Ascending aorta (tissue), 2 donors: ENCODE results near the gene TIMP3. TPM values are rescaled to one million over a fixed set of nuclear protein-coding genes. Genes with fewer than 3 reads are reported as not detected.

Source experiments
- DNase-seq, 2 donors: peaks; one replicate each; pipeline ENCODE4 v3.0.0-alpha.2; 2019; ENCODE audit warnings: low spot score in 2 of 2
- H3K27ac ChIP-seq, 2 donors: fragments of 200-600 bp; sonication (generic); one replicate each; pipeline ENCODE4 v1.5.1; 2016 to 2017; ENCODE audit warnings: mild to moderate bottlenecking in 1 of 2
- H3K27me3 ChIP-seq: fragments of 200-600 bp; sonication (generic); one replicate; pipeline ENCODE4 v1.5.1; 2017
- H3K36me3 ChIP-seq, 2 donors: fragments of 200-600 bp; sonication (generic); one replicate each; pipeline ENCODE4 v1.5.1; 2016
- H3K4me1 ChIP-seq, 2 donors: fragments of 200-600 bp; sonication (generic); one replicate each; pipeline ENCODE4 v1.5.1; 2016 to 2017; ENCODE audit warnings: mild to moderate bottlenecking in 1 of 2
- H3K4me3 ChIP-seq, 2 donors: fragments of 200-600 bp; sonication (generic); one replicate each; pipeline ENCODE4 v1.5.1; 2016 to 2017; ENCODE audit warnings: mild to moderate bottlenecking in 1 of 2
- H3K9me3 ChIP-seq, 2 donors: fragments of 200-600 bp; sonication (generic); one replicate each; pipeline ENCODE4 v1.5.1; 2016
- CTCF ChIP-seq, 3 experiments: fragments of 200-600 bp in 2 of 3; fragments of 450-650 bp in 1 of 3; sonication (generic) in 2 of 3; IDR thresholded peaks; one replicate each; pipeline ENCODE4 v1.5.1; 2016 to 2019; ENCODE audit warnings: antibody characterized with exemption in 3 of 3, mild to moderate bottlenecking in 1 of 3, moderate library complexity in 1 of 3
- intact Hi-C: fragments of 100-400 bp; cut with DNase I; formaldehyde crosslinking; loops from one replicate; pipeline ENCODE4 v1.15.1; 2023
- total RNA-seq: library from RNA; depleted of rRNA; stranded (reverse); fragments of >200 nt; gene quantifications from one replicate; pipeline ENCODE4 v1.1.0, GENCODE V29; 2016

The TIMP3 gene
- total RNA-seq, 1 donor from 2014 or later, result 394 TPM

GRCh38 chr22:32814285-32814860, 12.9 kb downstream of the TIMP3 start:
- Histone ChIP-seq H3K4me3 (no peak overlapping the region), H3K4me1 (peaks cover under 1 to 2% of the 10 kb centered on the region in 2 donors)

GRCh38 chr22:32815059-32815458, 13.6 kb downstream of the TIMP3 start:
- Histone ChIP-seq H3K27me3 (no peaks in the 10 kb centered on the region), H3K4me1 (peaks cover 0 to 2% of the 10 kb centered on the region in 2 donors), H3K4me3 (no peak overlapping the region), H3K9me3 (no peaks in the 10 kb centered on the region), H3K27ac (no peak overlapping the region), H3K36me3 (no peaks in the 10 kb centered on the region)
- intact Hi-C loops, result no loop called here
- TF ChIP-seq CTCF (IDR thresholded peaks at IDR 0.05), result no peak
- DNase-seq, result no peak

More at GRCh38 chr22:32814285-32814860, 12.9 kb downstream of the TIMP3 start:
- no peaks in the 10 kb centered on the region for H3K9me3 ChIP-seq
- H3K27ac ChIP-seq, result no peak overlapping the region
- H3K36me3 ChIP-seq, result no peaks in the 10 kb centered on the region
- no peak for TF ChIP-seq CTCF (IDR thresholded peaks at IDR 0.05)
- intact Hi-C loops, result no loop called here
- no peak for DNase-seq
- H3K27me3 ChIP-seq, result no peaks in the 10 kb centered on the region

- no peak for DNase-seq
- intact Hi-C loops, result no loop called here
- H3K4me3 ChIP-seq, result no peak overlapping the region
- no peak for TF ChIP-seq CTCF (IDR thresholded peaks at IDR 0.05)
- H3K9me3 ChIP-seq, result no peaks in the 10 kb centered on the region
- no peaks in the 10 kb centered on the region for H3K27me3 ChIP-seq
- H3K36me3 ChIP-seq, result no peaks in the 10 kb centered on the region
- H3K4me1 ChIP-seq, result peaks cover 0 to 2% of the 10 kb centered on the region in 2 donors
- H3K27ac ChIP-seq, result no peak overlapping the region
These were observed 14.4 kb downstream of the TIMP3 start for GRCh38 chr22:32815943-32816342.

- H3K4me3 ChIP-seq, result no peak overlapping the region
- no peaks in the 10 kb centered on the region for H3K27me3 ChIP-seq
- no peak for DNase-seq
- intact Hi-C loops, result no loop called here
- no peak overlapping the region for H3K27ac ChIP-seq
- TF ChIP-seq CTCF (IDR thresholded peaks at IDR 0.05), result no peak
- H3K36me3 ChIP-seq, result no peaks in the 10 kb centered on the region
- peaks cover 0 to 2% of the 10 kb centered on the region in 2 donors for H3K4me1 ChIP-seq
- H3K9me3 ChIP-seq, result no peaks in the 10 kb centered on the region
These were observed 15.7 kb downstream of the TIMP3 start for GRCh38 chr22:32817137-32817730.

- no peaks in the 10 kb centered on the region for H3K36me3 ChIP-seq
- no peak overlapping the region for H3K4me3 ChIP-seq
- intact Hi-C loops, result no loop called here
- TF ChIP-seq CTCF (IDR thresholded peaks at IDR 0.05), result no peak
- no peak for DNase-seq
- H3K27me3 ChIP-seq, result no peaks in the 10 kb centered on the region
- no peak overlapping the region for H3K27ac ChIP-seq
- no peaks in the 10 kb centered on the region for H3K4me1 ChIP-seq
- no peaks in the 10 kb centered on the region for H3K9me3 ChIP-seq
These were observed 17.1 kb downstream of the TIMP3 start for GRCh38 chr22:32818446-32819115.
